Measurements from ENCODE around the gene EML5.

- TF ChIP-seq CTCF (conservative IDR thresholded peaks at IDR 0.05; ENCODE audit: low read depth, low read length): no peak
- no peak for TF ChIP-seq EZH2 (IDR thresholded peaks at IDR 0.05; ENCODE audit: borderline replicate concordance, low read depth, low read length, poor library complexity, severe bottlenecking)
Observed at GRCh38 chr14:88829188-88829587, 36.4 kb upstream of the EML5 start.
